ENCODE data around the gene ANKLE1. TPM values are rescaled to one million over a fixed set of nuclear protein-coding genes. Genes with fewer than 3 reads are reported as not detected.

The ANKLE1 gene
- total and polyA plus RNA-seq, 2 experiments from 2014 or later, result 9.1 to 20.2 TPM

DNA sequence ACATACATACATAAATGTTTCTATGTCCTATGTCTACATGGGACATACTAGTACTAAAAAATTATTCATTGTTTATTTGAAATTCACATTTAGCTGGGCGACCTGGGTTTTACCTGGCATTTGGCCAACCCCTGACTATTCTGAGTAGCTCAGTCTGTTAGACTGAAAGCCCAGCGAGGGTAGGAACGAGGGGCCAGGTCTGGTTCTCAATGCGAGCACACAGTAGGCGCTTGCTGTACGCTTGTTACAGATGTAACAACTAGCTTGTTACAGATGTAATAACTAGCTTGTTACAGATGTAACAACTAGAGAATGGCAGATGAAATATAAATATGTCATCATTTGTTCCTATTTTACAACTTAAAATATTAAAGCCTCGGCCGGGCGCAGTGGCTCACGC, 53.9 kb downstream of the ANKLE1 start (continued):
- TF ChIP-seq STAT1 (IDR thresholded peaks at IDR 0.05; ENCODE audit: unreplicated experiment), result no peak
- TF ChIP-seq, protein P1, sequence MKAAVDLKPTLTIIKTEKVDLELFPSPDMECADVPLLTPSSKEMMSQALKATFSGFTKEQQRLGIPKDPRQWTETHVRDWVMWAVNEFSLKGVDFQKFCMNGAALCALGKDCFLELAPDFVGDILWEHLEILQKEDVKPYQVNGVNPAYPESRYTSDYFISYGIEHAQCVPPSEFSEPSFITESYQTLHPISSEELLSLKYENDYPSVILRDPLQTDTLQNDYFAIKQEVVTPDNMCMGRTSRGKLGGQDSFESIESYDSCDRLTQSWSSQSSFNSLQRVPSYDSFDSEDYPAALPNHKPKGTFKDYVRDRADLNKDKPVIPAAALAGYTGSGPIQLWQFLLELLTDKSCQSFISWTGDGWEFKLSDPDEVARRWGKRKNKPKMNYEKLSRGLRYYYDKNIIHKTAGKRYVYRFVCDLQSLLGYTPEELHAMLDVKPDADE (IDR thresholded peaks at IDR 0.05), result no peak
- TF ChIP-seq, protein P2, sequence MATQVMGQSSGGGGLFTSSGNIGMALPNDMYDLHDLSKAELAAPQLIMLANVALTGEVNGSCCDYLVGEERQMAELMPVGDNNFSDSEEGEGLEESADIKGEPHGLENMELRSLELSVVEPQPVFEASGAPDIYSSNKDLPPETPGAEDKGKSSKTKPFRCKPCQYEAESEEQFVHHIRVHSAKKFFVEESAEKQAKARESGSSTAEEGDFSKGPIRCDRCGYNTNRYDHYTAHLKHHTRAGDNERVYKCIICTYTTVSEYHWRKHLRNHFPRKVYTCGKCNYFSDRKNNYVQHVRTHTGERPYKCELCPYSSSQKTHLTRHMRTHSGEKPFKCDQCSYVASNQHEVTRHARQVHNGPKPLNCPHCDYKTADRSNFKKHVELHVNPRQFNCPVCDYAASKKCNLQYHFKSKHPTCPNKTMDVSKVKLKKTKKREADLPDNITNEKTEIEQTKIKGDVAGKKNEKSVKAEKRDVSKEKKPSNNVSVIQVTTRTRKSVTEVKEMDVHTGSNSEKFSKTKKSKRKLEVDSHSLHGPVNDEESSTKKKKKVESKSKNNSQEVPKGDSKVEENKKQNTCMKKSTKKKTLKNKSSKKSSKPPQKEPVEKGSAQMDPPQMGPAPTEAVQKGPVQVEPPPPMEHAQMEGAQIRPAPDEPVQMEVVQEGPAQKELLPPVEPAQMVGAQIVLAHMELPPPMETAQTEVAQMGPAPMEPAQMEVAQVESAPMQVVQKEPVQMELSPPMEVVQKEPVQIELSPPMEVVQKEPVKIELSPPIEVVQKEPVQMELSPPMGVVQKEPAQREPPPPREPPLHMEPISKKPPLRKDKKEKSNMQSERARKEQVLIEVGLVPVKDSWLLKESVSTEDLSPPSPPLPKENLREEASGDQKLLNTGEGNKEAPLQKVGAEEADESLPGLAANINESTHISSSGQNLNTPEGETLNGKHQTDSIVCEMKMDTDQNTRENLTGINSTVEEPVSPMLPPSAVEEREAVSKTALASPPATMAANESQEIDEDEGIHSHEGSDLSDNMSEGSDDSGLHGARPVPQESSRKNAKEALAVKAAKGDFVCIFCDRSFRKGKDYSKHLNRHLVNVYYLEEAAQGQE (IDR thresholded peaks at IDR 0.05; ENCODE audit: unreplicated experiment), result no peak

Other genes with a start within 250 kb of the ANKLE1 start
- gene HAUS8, start 206.4 kb upstream of the ANKLE1 start, total RNA-seq (2014; rRNA removed; shearing (Covaris generic)), result 10.6 and 11.1 TPM in 2 replicates
- gene HAUS8, start 206.4 kb upstream of the ANKLE1 start, polyA plus RNA-seq (2016; fragmentation: Nextera tagmentation; extraction: Ambion mirVana), result 33.3 and 35.5 TPM in 2 replicates
- 61.3 and 65.6 TPM in 2 replicates for gene MYO9B, start 206.1 kb upstream of the ANKLE1 start, total RNA-seq (2014; rRNA removed; shearing (Covaris generic))
- gene MYO9B, start 206.1 kb upstream of the ANKLE1 start, polyA plus RNA-seq (2016; fragmentation: Nextera tagmentation; extraction: Ambion mirVana), result 28.7 and 29.0 TPM in 2 replicates
- gene USE1, start 66.5 kb upstream of the ANKLE1 start, total RNA-seq (2014; rRNA removed; shearing (Covaris generic)), result 13.7 and 15.5 TPM in 2 replicates
- 18.6 and 19.4 TPM in 2 replicates for gene USE1, start 66.5 kb upstream of the ANKLE1 start, polyA plus RNA-seq (2016; fragmentation: Nextera tagmentation; extraction: Ambion mirVana)
- 9.6 and 12.7 TPM in 2 replicates for gene OCEL1, start 55.7 kb upstream of the ANKLE1 start, total RNA-seq (2014; rRNA removed; shearing (Covaris generic))
- 47.4 and 50.6 TPM in 2 replicates for gene OCEL1, start 55.7 kb upstream of the ANKLE1 start, polyA plus RNA-seq (2016; fragmentation: Nextera tagmentation; extraction: Ambion mirVana)
- 172 and 209 TPM in 2 replicates for gene NR2F6, start 36.0 kb upstream of the ANKLE1 start, total RNA-seq (2014; rRNA removed; shearing (Covaris generic))
- gene NR2F6, start 36.0 kb upstream of the ANKLE1 start, polyA plus RNA-seq (2016; fragmentation: Nextera tagmentation; extraction: Ambion mirVana), result 64.0 and 67.4 TPM in 2 replicates
- gene USHBP1, start 17.2 kb upstream of the ANKLE1 start, total RNA-seq (2014; rRNA removed; shearing (Covaris generic)), result 5.2 and 5.6 TPM in 2 replicates
- 4.0 and 4.6 TPM in 2 replicates for gene USHBP1, start 17.2 kb upstream of the ANKLE1 start, polyA plus RNA-seq (2016; fragmentation: Nextera tagmentation; extraction: Ambion mirVana)
- gene BABAM1, start 14.5 kb upstream of the ANKLE1 start, total RNA-seq (2014; rRNA removed; shearing (Covaris generic)), result 78.1 and 87.8 TPM in 2 replicates
- 88.7 and 95.0 TPM in 2 replicates for gene BABAM1, start 14.5 kb upstream of the ANKLE1 start, polyA plus RNA-seq (2016; fragmentation: Nextera tagmentation; extraction: Ambion mirVana)
- 11.4 and 16.5 TPM in 2 replicates for gene ABHD8, start 21.5 kb downstream of the ANKLE1 start, total RNA-seq (2014; rRNA removed; shearing (Covaris generic))
- gene ABHD8, start 21.5 kb downstream of the ANKLE1 start, polyA plus RNA-seq (2016; fragmentation: Nextera tagmentation; extraction: Ambion mirVana), result 5.0 and 5.5 TPM in 2 replicates
- 59.9 and 70.6 TPM in 2 replicates for gene MRPL34, start 24.0 kb downstream of the ANKLE1 start, total RNA-seq (2014; rRNA removed; shearing (Covaris generic))
- 266 and 280 TPM in 2 replicates for gene MRPL34, start 24.0 kb downstream of the ANKLE1 start, polyA plus RNA-seq (2016; fragmentation: Nextera tagmentation; extraction: Ambion mirVana)
- gene DDA1, start 27.7 kb downstream of the ANKLE1 start, total RNA-seq (2014; rRNA removed; shearing (Covaris generic)), result 28.2 and 34.6 TPM in 2 replicates
- gene DDA1, start 27.7 kb downstream of the ANKLE1 start, polyA plus RNA-seq (2016; fragmentation: Nextera tagmentation; extraction: Ambion mirVana), result 107 and 112 TPM in 2 replicates
- gene ANO8, start 53.0 kb downstream of the ANKLE1 start, total RNA-seq (2014; rRNA removed; shearing (Covaris generic)), result 14.4 and 24.9 TPM in 2 replicates
- gene ANO8, start 53.0 kb downstream of the ANKLE1 start, polyA plus RNA-seq (2016; fragmentation: Nextera tagmentation; extraction: Ambion mirVana), result 4.3 and 4.5 TPM in 2 replicates
- gene GTPBP3, start 55.7 kb downstream of the ANKLE1 start, total RNA-seq (2014; rRNA removed; shearing (Covaris generic)), result 67.8 and 78.6 TPM in 2 replicates
- gene GTPBP3, start 55.7 kb downstream of the ANKLE1 start, polyA plus RNA-seq (2016; fragmentation: Nextera tagmentation; extraction: Ambion mirVana), result 23.5 and 25.4 TPM in 2 replicates
- not detected in 2 replicates for gene PLVAP, start 95.4 kb downstream of the ANKLE1 start, total RNA-seq (2014; rRNA removed; shearing (Covaris generic))
- not detected in 2 replicates for gene PLVAP, start 95.4 kb downstream of the ANKLE1 start, polyA plus RNA-seq (2016; fragmentation: Nextera tagmentation; extraction: Ambion mirVana)
- 0.49 TPM in 1 of 2 replicates, not detected in the other for gene CCDC194, start 112.3 kb downstream of the ANKLE1 start, total RNA-seq (2014; rRNA removed; shearing (Covaris generic))
- 0.38 TPM in 1 of 2 replicates, not detected in the other for gene CCDC194, start 112.3 kb downstream of the ANKLE1 start, polyA plus RNA-seq (2016; fragmentation: Nextera tagmentation; extraction: Ambion mirVana)
- 28.9 and 33.9 TPM in 2 replicates for gene BST2, start 123.7 kb downstream of the ANKLE1 start, total RNA-seq (2014; rRNA removed; shearing (Covaris generic))
- 22.0 and 24.9 TPM in 2 replicates for gene BST2, start 123.7 kb downstream of the ANKLE1 start, polyA plus RNA-seq (2016; fragmentation: Nextera tagmentation; extraction: Ambion mirVana)
- gene MVB12A, start 138.1 kb downstream of the ANKLE1 start, total RNA-seq (2014; rRNA removed; shearing (Covaris generic)), result 49.9 and 60.3 TPM in 2 replicates
- 36.6 and 43.5 TPM in 2 replicates for gene MVB12A, start 138.1 kb downstream of the ANKLE1 start, polyA plus RNA-seq (2016; fragmentation: Nextera tagmentation; extraction: Ambion mirVana)
- gene TMEM221, start 166.8 kb downstream of the ANKLE1 start, total RNA-seq (2014; rRNA removed; shearing (Covaris generic)), result 0.90 and 1.8 TPM in 2 replicates
- gene TMEM221, start 166.8 kb downstream of the ANKLE1 start, polyA plus RNA-seq (2016; fragmentation: Nextera tagmentation; extraction: Ambion mirVana), result 0.40 and 1.8 TPM in 2 replicates
- gene NXNL1, start 179.0 kb downstream of the ANKLE1 start, total RNA-seq (2014; rRNA removed; shearing (Covaris generic)), result not detected in 2 replicates
- gene NXNL1, start 179.0 kb downstream of the ANKLE1 start, polyA plus RNA-seq (2016; fragmentation: Nextera tagmentation; extraction: Ambion mirVana), result not detected in 2 replicates
- 9.3 and 11.6 TPM in 2 replicates for gene SLC27A1, start 188.6 kb downstream of the ANKLE1 start, total RNA-seq (2014; rRNA removed; shearing (Covaris generic))
- 2.1 and 3.5 TPM in 2 replicates for gene SLC27A1, start 188.6 kb downstream of the ANKLE1 start, polyA plus RNA-seq (2016; fragmentation: Nextera tagmentation; extraction: Ambion mirVana)
- gene PGLS, start 229.7 kb downstream of the ANKLE1 start, total RNA-seq (2014; rRNA removed; shearing (Covaris generic)), result 55.4 and 63.5 TPM in 2 replicates
- 56.9 and 62.2 TPM in 2 replicates for gene PGLS, start 229.7 kb downstream of the ANKLE1 start, polyA plus RNA-seq (2016; fragmentation: Nextera tagmentation; extraction: Ambion mirVana)

Measured in GM23338 (cell line).